Ovary (tissue), 3 donors: Measurements from ENCODE around the gene KAZALD1.

Source experiments
- POLR2A ChIP-seq: fragments of 450-650 bp; IDR thresholded peaks from one replicate; pipeline ENCODE4 v1.6.1; 2017; ENCODE audit warnings: antibody characterized with exemption, mild to moderate bottlenecking, moderate library complexity
- TF ChIP-seq, protein P1 (sequence below), 3 donors: fragments of 450-650 bp in 2 of 3; fragments of 200-600 bp in 1 of 3; IDR thresholded peaks; one replicate each; pipeline versions ENCODE4 v1.5.1 to v1.8.0; 2016 to 2022; ENCODE audit warnings: antibody characterized with exemption in 3 of 3, mild to moderate bottlenecking in 1 of 3
- donor health status: DM: no; HTN: no; CAD: no.

- TF ChIP-seq, protein P1, sequence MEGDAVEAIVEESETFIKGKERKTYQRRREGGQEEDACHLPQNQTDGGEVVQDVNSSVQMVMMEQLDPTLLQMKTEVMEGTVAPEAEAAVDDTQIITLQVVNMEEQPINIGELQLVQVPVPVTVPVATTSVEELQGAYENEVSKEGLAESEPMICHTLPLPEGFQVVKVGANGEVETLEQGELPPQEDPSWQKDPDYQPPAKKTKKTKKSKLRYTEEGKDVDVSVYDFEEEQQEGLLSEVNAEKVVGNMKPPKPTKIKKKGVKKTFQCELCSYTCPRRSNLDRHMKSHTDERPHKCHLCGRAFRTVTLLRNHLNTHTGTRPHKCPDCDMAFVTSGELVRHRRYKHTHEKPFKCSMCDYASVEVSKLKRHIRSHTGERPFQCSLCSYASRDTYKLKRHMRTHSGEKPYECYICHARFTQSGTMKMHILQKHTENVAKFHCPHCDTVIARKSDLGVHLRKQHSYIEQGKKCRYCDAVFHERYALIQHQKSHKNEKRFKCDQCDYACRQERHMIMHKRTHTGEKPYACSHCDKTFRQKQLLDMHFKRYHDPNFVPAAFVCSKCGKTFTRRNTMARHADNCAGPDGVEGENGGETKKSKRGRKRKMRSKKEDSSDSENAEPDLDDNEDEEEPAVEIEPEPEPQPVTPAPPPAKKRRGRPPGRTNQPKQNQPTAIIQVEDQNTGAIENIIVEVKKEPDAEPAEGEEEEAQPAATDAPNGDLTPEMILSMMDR (IDR thresholded peaks at IDR 0.05), result no peak
- TF ChIP-seq POLR2A, result no peak
Measured at GRCh38 chr10:101090597-101090996, 28.8 kb downstream of the KAZALD1 start.
